ENCODE measurements around the gene ACO2.

DNA sequence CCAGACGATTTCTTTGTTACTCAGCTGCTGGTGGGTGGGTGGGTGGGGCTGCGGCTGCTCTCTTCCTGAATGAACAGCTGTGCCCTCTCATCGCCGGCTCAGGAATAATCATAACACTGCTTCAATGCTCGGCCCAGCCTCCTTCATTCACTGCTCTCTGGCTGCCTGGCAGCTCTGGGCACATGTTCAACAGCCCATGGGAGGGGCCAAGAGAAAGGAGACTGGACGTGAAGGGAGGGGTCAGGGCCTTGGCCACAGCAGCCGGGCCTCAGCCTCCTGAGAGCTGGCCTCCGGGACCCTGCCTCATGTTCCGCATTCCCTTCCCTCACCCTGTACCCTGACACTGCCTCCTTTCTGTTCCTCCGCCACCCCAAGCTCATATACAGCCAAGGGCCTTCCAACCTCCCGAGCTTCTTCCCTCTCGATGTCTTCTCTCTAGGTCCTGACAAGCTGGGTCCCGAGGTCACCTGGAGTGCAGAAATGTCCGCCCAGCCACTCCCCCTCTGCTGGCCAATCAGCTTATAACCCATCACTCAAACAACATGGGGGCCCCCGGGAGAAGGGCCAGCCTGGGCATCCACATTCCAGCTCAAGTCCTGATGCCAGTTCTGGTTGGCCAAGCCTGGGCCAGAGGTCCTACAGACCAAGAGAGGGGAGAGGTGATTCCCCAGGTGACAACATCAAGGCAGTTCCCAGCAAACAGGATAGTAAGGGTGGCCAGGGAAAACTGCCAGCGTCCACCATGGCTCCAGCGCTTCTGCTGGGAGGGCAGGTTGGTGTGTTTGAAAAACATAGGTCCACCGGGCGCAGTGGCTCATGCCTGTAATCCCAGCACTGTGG lies 88.7 kb downstream of the ACO2 start:
- TF ChIP-seq, protein P1, sequence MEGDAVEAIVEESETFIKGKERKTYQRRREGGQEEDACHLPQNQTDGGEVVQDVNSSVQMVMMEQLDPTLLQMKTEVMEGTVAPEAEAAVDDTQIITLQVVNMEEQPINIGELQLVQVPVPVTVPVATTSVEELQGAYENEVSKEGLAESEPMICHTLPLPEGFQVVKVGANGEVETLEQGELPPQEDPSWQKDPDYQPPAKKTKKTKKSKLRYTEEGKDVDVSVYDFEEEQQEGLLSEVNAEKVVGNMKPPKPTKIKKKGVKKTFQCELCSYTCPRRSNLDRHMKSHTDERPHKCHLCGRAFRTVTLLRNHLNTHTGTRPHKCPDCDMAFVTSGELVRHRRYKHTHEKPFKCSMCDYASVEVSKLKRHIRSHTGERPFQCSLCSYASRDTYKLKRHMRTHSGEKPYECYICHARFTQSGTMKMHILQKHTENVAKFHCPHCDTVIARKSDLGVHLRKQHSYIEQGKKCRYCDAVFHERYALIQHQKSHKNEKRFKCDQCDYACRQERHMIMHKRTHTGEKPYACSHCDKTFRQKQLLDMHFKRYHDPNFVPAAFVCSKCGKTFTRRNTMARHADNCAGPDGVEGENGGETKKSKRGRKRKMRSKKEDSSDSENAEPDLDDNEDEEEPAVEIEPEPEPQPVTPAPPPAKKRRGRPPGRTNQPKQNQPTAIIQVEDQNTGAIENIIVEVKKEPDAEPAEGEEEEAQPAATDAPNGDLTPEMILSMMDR (IDR thresholded peaks at IDR 0.05), result no peak
- TF ChIP-seq POLR2A (IDR thresholded peaks at IDR 0.05), result no peak

All from prostate gland (tissue), 2 donors.